BLaER1 treated with 17β-estradiol and CSF1 and Interleukin-3, amounts not matched to agents 10 nM and 100 nM (cell line): Measurements from ENCODE around the gene CHEK1.

ENCODE experiments used
- H3K27ac ChIP-seq, 11 experiments: shearing (Covaris generic); formaldehyde crosslinking; 2 replicates each; pipeline ENCODE4 v1.8.1; 2022
- H3K27me3 ChIP-seq, 11 experiments: shearing (Covaris generic); formaldehyde crosslinking; 2 replicates each; pipeline ENCODE4 v1.8.1; 2022
- H3K36me3 ChIP-seq, 11 experiments: shearing (Covaris generic); formaldehyde crosslinking; 2 replicates each; pipeline ENCODE4 v1.8.1; 2022
- H3K4me1 ChIP-seq, 10 experiments: shearing (Covaris generic); formaldehyde crosslinking; 2 replicates each; pipeline ENCODE4 v1.8.1; 2022
- H3K4me2 ChIP-seq, 11 experiments: shearing (Covaris generic); formaldehyde crosslinking; 2 replicates each; pipeline ENCODE4 v1.8.1; 2022
- H3K4me3 ChIP-seq, 10 experiments: shearing (Covaris generic); formaldehyde crosslinking; 2 replicates each; pipeline ENCODE4 v1.8.1; 2022
- H3K9ac ChIP-seq, 11 experiments: shearing (Covaris generic); formaldehyde crosslinking; 2 replicates each; pipeline ENCODE4 v1.8.1; 2022
- H3K9me3 ChIP-seq, 11 experiments: shearing (Covaris generic); formaldehyde crosslinking; replicated peaks in 1 of 11; 2 replicates each; pipeline ENCODE4 v1.8.1; 2022
- H4K20me1 ChIP-seq, 11 experiments: shearing (Covaris generic); formaldehyde crosslinking; 2 replicates each; pipeline ENCODE4 v1.8.1; 2022
- Cebpa-rat ChIP-seq, 11 experiments: shearing (Covaris generic); IDR thresholded peaks; 2 replicates each; pipeline ENCODE4 v1.8.1; 2022

The CHEK1 gene

GRCh38 chr11:125638315-125638714, 13.4 kb downstream of the CHEK1 start:
- H3K4me1 ChIP-seq = no peaks in the 10 kb centered on the region
- no peaks in the 10 kb centered on the region for H3K9me3 ChIP-seq
- H3K4me3 ChIP-seq = no peak overlapping the region
- no peak overlapping the region for H3K9ac ChIP-seq
- H3K27ac ChIP-seq = no peak overlapping the region
- H3K36me3 ChIP-seq = peaks cover 28 to 100% (median 99%) of the 10 kb centered on the region in 11 experiments
- H3K4me2 ChIP-seq = no peak overlapping the region
- H3K27me3 ChIP-seq = no peaks in the 10 kb centered on the region
- TF ChIP-seq Cebpa-rat (IDR thresholded peaks at IDR 0.05) = no peak
- peaks cover 0 to 9% (median 0%) of the 10 kb centered on the region in 11 experiments; a peak in 1 of 22 replicates for H4K20me1 ChIP-seq

GRCh38 chr11:125645871-125646270, 20.9 kb downstream of the CHEK1 start:
- Histone ChIP-seq H3K27ac (no peak overlapping the region), H4K20me1 (peaks cover 0 to 9% (median 0%) of the 10 kb centered on the region in 11 experiments; a peak in 3 of 22 replicates), H3K9ac (no peak overlapping the region), H3K4me1 (no peaks in the 10 kb centered on the region), H3K36me3 (peaks cover 40 to 100% (median 97%) of the 10 kb centered on the region in 11 experiments), H3K27me3 (no peaks in the 10 kb centered on the region), H3K4me2 (no peak overlapping the region), H3K9me3 (no peaks in the 10 kb centered on the region), H3K4me3 (no peak overlapping the region)
- no peak for TF ChIP-seq Cebpa-rat (IDR thresholded peaks at IDR 0.05)

- H3K9ac ChIP-seq = no peak overlapping the region
- no peak overlapping the region for H3K4me2 ChIP-seq
- TF ChIP-seq Cebpa-rat (IDR thresholded peaks at IDR 0.05) = no peak
- no peaks in the 10 kb centered on the region for H3K9me3 ChIP-seq
- no peak overlapping the region for H3K4me3 ChIP-seq
- peaks cover 34 to 100% (median 95%) of the 10 kb centered on the region in 11 experiments for H3K36me3 ChIP-seq
- H3K27ac ChIP-seq = no peak overlapping the region
- peaks cover 0 to 10% (median 4%) of the 10 kb centered on the region in 10 experiments; a peak in 9 of 20 replicates for H3K4me1 ChIP-seq
- no peaks in the 10 kb centered on the region for H3K27me3 ChIP-seq
- peaks cover 0 to 16% (median 0%) of the 10 kb centered on the region in 11 experiments; a peak in 4 of 22 replicates for H4K20me1 ChIP-seq
These were observed 24.7 kb downstream of the CHEK1 start for GRCh38 chr11:125649465-125650166.

- Histone ChIP-seq H3K36me3 (peaks cover 35 to 100% (median 92%) of the 10 kb centered on the region in 11 experiments), H3K27ac (no peak overlapping the region), H3K4me2 (no peak overlapping the region), H3K9ac (no peak overlapping the region), H3K4me3 (no peak overlapping the region), H3K27me3 (no peaks in the 10 kb centered on the region), H3K9me3 (peaks cover 31 to 48% (median 40%) of the 10 kb centered on the region in 11 experiments), H3K4me1 (no peaks in the 10 kb centered on the region), H4K20me1 (no peaks in the 10 kb centered on the region)
- TF ChIP-seq Cebpa-rat (IDR thresholded peaks at IDR 0.05) = no peak
These were observed 37.7 kb downstream of the CHEK1 start for GRCh38 chr11:125662689-125663088.

GRCh38 chr11:125663910-125664309, 38.9 kb downstream of the CHEK1 start:
- Histone ChIP-seq H3K4me3 (peak overlapping the region in 1 of 10 experiments; percentile 5; a peak in 1 of 20 replicates), H3K36me3 (peaks cover 31 to 100% (median 91%) of the 10 kb centered on the region in 11 experiments), H3K4me1 (no peaks in the 10 kb centered on the region), H4K20me1 (no peaks in the 10 kb centered on the region), H3K27me3 (no peaks in the 10 kb centered on the region), H3K4me2 (no peak overlapping the region), H3K27ac (no peak overlapping the region), H3K9me3 (peaks cover 31 to 48% (median 40%) of the 10 kb centered on the region in 11 experiments), H3K9ac (no peak overlapping the region)
- TF ChIP-seq Cebpa-rat (IDR thresholded peaks at IDR 0.05) = no peak

GRCh38 chr11:125667151-125667550, 42.2 kb downstream of the CHEK1 start:
- Histone ChIP-seq H3K36me3 (peaks cover 33 to 100% (median 92%) of the 10 kb centered on the region in 11 experiments), H4K20me1 (no peaks in the 10 kb centered on the region), H3K4me1 (no peaks in the 10 kb centered on the region), H3K4me2 (no peak overlapping the region), H3K4me3 (no peak overlapping the region), H3K27ac (no peak overlapping the region), H3K9ac (no peak overlapping the region), H3K9me3 (peaks cover 31 to 48% (median 40%) of the 10 kb centered on the region in 11 experiments), H3K27me3 (no peaks in the 10 kb centered on the region)
- no peak for TF ChIP-seq Cebpa-rat (IDR thresholded peaks at IDR 0.05)

- TF ChIP-seq Cebpa-rat (IDR thresholded peaks at IDR 0.05) = no peak
- Histone ChIP-seq H3K9ac (no peak overlapping the region), H4K20me1 (no peaks in the 10 kb centered on the region), H3K4me3 (no peak overlapping the region), H3K4me1 (no peaks in the 10 kb centered on the region), H3K9me3 (peaks cover 15 to 23% (median 21%) of the 10 kb centered on the region in 11 experiments), H3K27ac (no peak overlapping the region), H3K27me3 (no peaks in the 10 kb centered on the region), H3K36me3 (peaks cover 23 to 100% (median 84%) of the 10 kb centered on the region in 11 experiments; a peak in 21 of 22 replicates), H3K4me2 (no peak overlapping the region)
These were observed 45.2 kb downstream of the CHEK1 start for GRCh38 chr11:125670172-125670571.

GRCh38 chr11:125671561-125671960, 46.6 kb downstream of the CHEK1 start:
- Histone ChIP-seq H3K9ac (no peak overlapping the region), H3K9me3 (peaks cover 8 to 11% (median 9%) of the 10 kb centered on the region in 11 experiments; a peak in 21 of 22 replicates), H3K36me3 (peaks cover 24 to 100% (median 88%) of the 10 kb centered on the region in 11 experiments), H3K4me3 (no peak overlapping the region), H3K27ac (no peak overlapping the region), H3K4me2 (no peak overlapping the region), H3K27me3 (no peaks in the 10 kb centered on the region), H3K4me1 (no peaks in the 10 kb centered on the region), H4K20me1 (no peaks in the 10 kb centered on the region)
- TF ChIP-seq Cebpa-rat (IDR thresholded peaks at IDR 0.05) = no peak

- H4K20me1 ChIP-seq = no peaks in the 10 kb centered on the region
- H3K9ac ChIP-seq = no peak overlapping the region
- H3K36me3 ChIP-seq = peaks cover 28 to 100% (median 87%) of the 10 kb centered on the region in 11 experiments
These were observed 49.2 kb downstream of the CHEK1 start for GRCh38 chr11:125674210-125674609.

GRCh38 chr11:125675196-125675595, 50.2 kb downstream of the CHEK1 start:
- Histone ChIP-seq H4K20me1 (no peaks in the 10 kb centered on the region), H3K4me3 (no peak overlapping the region), H3K27me3 (no peaks in the 10 kb centered on the region), H3K36me3 (peaks cover 28 to 100% (median 82%) of the 10 kb centered on the region in 11 experiments), H3K27ac (no peak overlapping the region), H3K4me1 (no peaks in the 10 kb centered on the region), H3K4me2 (no peak overlapping the region), H3K9me3 (no peaks in the 10 kb centered on the region), H3K9ac (no peak overlapping the region)
- TF ChIP-seq Cebpa-rat (IDR thresholded peaks at IDR 0.05) = no peak

More at GRCh38 chr11:125674210-125674609, 49.2 kb downstream of the CHEK1 start:
- Histone ChIP-seq H3K9me3 (no peaks in the 10 kb centered on the region), H3K27ac (no peak overlapping the region), H3K27me3 (no peaks in the 10 kb centered on the region), H3K4me3 (no peak overlapping the region), H3K4me2 (no peak overlapping the region), H3K4me1 (no peaks in the 10 kb centered on the region)
- no peak for TF ChIP-seq Cebpa-rat (IDR thresholded peaks at IDR 0.05)
